ENCODE results near the gene LAX1.

Gene LAX1

GRCh38 chr1:203823306-203823705 is 58.3 kb downstream of the LAX1 start:
- DNase-seq (ENCODE audit: low spot score): no peak
- in situ Hi-C loops (cut with MboI; ENCODE audit: low pct_unique_long_range_greater_than_20kb, low sequenced_read_pairs, unreplicated experiment): no loop called here
- TF ChIP-seq CTCF (IDR thresholded peaks at IDR 0.05; ENCODE audit: extremely low read depth, insufficient read depth, missing control alignments): no peak

Measured in GM13977 (cell line).